Esophagus muscularis mucosa (tissue), 3 donors: ENCODE results near the gene XDH.

Experiments used
- POLR2A ChIP-seq: fragments of 450-650 bp; IDR thresholded peaks from one replicate; pipeline ENCODE4 v1.6.1; 2017; ENCODE audit warnings: antibody characterized with exemption, moderate library complexity, mild to moderate bottlenecking, low read depth
- POLR2AphosphoS5 ChIP-seq, 2 donors: sonication (generic); formaldehyde crosslinking; IDR thresholded peaks; one replicate each; pipeline ENCODE4 v1.6.1; 2017; ENCODE audit warnings: antibody characterized with exemption in 2 of 2
- TF ChIP-seq, protein P1 (sequence below), 3 experiments: fragments of 200-600 bp in 2 of 3; fragments of 450-650 bp in 1 of 3; sonication (generic) in 2 of 3; IDR thresholded peaks; one replicate each; pipeline ENCODE4 v1.5.1; 2017 to 2019; ENCODE audit warnings: antibody characterized with exemption in 3 of 3, mild to moderate bottlenecking in 2 of 3, moderate library complexity in 1 of 3

DNA sequence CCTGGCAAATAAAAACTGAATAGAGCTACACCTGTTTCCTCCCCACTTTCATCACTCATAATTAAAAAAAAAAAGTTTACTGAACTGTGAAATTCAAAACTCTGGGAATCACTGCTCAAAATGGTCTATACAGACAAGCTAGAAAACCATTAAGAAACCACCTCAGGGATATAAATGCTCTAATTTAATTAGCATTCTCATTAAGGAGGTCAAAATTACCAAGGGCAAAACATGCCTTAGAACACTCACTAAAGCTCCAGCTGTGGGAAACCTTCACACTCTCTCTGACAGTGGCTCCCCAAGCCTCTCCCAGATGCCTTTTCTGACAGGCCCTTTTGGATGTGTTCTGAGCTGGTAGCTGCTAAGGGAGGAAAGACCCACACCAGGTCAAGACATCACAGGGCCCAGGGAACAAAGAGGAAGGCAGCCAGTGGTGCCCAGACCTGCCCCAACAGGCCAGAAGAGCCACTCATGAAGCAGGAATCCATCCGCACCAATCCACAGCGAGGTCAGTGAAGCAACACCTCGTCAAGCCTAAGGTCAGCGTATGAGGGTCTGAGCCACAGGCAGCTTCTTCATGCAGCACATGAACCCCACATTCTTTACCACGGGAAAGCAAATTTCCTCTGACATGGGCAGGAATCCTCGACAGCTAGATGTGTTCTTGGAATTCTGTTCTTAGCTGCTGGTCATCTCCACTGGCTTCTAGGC is 35.6 kb downstream of the XDH start:
- TF ChIP-seq, protein P1, sequence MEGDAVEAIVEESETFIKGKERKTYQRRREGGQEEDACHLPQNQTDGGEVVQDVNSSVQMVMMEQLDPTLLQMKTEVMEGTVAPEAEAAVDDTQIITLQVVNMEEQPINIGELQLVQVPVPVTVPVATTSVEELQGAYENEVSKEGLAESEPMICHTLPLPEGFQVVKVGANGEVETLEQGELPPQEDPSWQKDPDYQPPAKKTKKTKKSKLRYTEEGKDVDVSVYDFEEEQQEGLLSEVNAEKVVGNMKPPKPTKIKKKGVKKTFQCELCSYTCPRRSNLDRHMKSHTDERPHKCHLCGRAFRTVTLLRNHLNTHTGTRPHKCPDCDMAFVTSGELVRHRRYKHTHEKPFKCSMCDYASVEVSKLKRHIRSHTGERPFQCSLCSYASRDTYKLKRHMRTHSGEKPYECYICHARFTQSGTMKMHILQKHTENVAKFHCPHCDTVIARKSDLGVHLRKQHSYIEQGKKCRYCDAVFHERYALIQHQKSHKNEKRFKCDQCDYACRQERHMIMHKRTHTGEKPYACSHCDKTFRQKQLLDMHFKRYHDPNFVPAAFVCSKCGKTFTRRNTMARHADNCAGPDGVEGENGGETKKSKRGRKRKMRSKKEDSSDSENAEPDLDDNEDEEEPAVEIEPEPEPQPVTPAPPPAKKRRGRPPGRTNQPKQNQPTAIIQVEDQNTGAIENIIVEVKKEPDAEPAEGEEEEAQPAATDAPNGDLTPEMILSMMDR (IDR thresholded peaks at IDR 0.05): no peak
- TF ChIP-seq POLR2A (no peak), POLR2AphosphoS5 (IDR thresholded peaks at IDR 0.05) (no peak)
